ENCODE measurements around the gene CXCL17.

- TF ChIP-seq, protein P1, sequence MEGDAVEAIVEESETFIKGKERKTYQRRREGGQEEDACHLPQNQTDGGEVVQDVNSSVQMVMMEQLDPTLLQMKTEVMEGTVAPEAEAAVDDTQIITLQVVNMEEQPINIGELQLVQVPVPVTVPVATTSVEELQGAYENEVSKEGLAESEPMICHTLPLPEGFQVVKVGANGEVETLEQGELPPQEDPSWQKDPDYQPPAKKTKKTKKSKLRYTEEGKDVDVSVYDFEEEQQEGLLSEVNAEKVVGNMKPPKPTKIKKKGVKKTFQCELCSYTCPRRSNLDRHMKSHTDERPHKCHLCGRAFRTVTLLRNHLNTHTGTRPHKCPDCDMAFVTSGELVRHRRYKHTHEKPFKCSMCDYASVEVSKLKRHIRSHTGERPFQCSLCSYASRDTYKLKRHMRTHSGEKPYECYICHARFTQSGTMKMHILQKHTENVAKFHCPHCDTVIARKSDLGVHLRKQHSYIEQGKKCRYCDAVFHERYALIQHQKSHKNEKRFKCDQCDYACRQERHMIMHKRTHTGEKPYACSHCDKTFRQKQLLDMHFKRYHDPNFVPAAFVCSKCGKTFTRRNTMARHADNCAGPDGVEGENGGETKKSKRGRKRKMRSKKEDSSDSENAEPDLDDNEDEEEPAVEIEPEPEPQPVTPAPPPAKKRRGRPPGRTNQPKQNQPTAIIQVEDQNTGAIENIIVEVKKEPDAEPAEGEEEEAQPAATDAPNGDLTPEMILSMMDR (IDR thresholded peaks at IDR 0.05; ENCODE audit: poor library complexity): no peak
- no peak for TF ChIP-seq EZH2phosphoT487 (IDR thresholded peaks at IDR 0.05; ENCODE audit: low read depth, severe bottlenecking, unreplicated experiment)
These were observed 23.1 kb upstream of the CXCL17 start for GRCh38 chr19:42465827-42466280.
